AG10803 (cell line): ENCODE results near the gene LUZP1.
A peak's percentile ranks its signal among the peaks of the same experiment; 100 is the strongest.
"Not testable (repeated sequence)": the region's sequence is repeated elsewhere in the genome, so short reads cannot be mapped to it uniquely, and the experiment has no call there.

ENCODE experiments used
- DNase-seq: peaks from one replicate; pipeline ENCODE4 v3.0.0; 2010; ENCODE audit warnings: low read depth
- H3K4me3 ChIP-seq: 2 replicates; pipeline ENCODE4 v1.5.1; 2011; ENCODE audit warnings: mild to moderate bottlenecking, low read length, control low read depth
- CTCF ChIP-seq: conservative IDR thresholded peaks from 2 replicates; pipeline ENCODE4 v1.5.1; 2011; ENCODE audit warnings: mild to moderate bottlenecking, low read length, control low read depth, inconsistent platforms

The LUZP1 gene

GRCh38 chr1:23211955-23212354 is 43.3 kb upstream of the LUZP1 start:
- no peak overlapping the region for H3K4me3 ChIP-seq
- TF ChIP-seq CTCF, result no peak
- no peak for DNase-seq

GRCh38 chr1:23210963-23211362 is 42.3 kb upstream of the LUZP1 start:
- no peak for DNase-seq
- no peak for TF ChIP-seq CTCF
- no peak overlapping the region for H3K4me3 ChIP-seq

GRCh38 chr1:23210351-23210785 is 41.7 kb upstream of the LUZP1 start:
- DNase-seq, result no peak
- H3K4me3 ChIP-seq, result no peak overlapping the region
- TF ChIP-seq CTCF, result no peak

GRCh38 chr1:23209770-23210169 is 41.1 kb upstream of the LUZP1 start:
- no peak for DNase-seq
- TF ChIP-seq CTCF, result no peak
- no peak overlapping the region for H3K4me3 ChIP-seq

GRCh38 chr1:23208527-23208926 is 39.9 kb upstream of the LUZP1 start:
- no peak for DNase-seq
- TF ChIP-seq CTCF, result no peak
- H3K4me3 ChIP-seq, result no peak overlapping the region

GRCh38 chr1:23207733-23208132 is 39.1 kb upstream of the LUZP1 start:
- not testable (repeated sequence) for DNase-seq, H3K4me3 ChIP-seq

GRCh38 chr1:23202263-23202749 is 33.6 kb upstream of the LUZP1 start:
- no peak overlapping the region for H3K4me3 ChIP-seq
- no peak for TF ChIP-seq CTCF
- peak; percentile 44 for DNase-seq

GRCh38 chr1:23200883-23201282 is 32.2 kb upstream of the LUZP1 start:
- no peak overlapping the region for H3K4me3 ChIP-seq
- no peak for DNase-seq
- no peak for TF ChIP-seq CTCF
